ENCODE data around the gene UBXN2A. TPM values are rescaled to one million over a fixed set of nuclear protein-coding genes. Genes with fewer than 3 reads are reported as not detected.
"Not testable (repeated sequence)": the region's sequence is repeated elsewhere in the genome, so short reads cannot be mapped to it uniquely, and the experiment has no call there.

The UBXN2A gene
- total and polyA plus RNA-seq, 2 experiments from 2014 or later = 14.7 to 19.3 TPM

GRCh38 chr2:23944527-23944926 is 4.3 kb downstream of the UBXN2A start:
- H3K4me3 ChIP-seq = no peak overlapping the region
- TF ChIP-seq CTCF (IDR thresholded peaks at IDR 0.05; ENCODE audit: low read depth, low read length) = no peak
- H3K27ac ChIP-seq = no peak overlapping the region

GRCh38 chr2:23944976-23945375 is 4.7 kb downstream of the UBXN2A start:
- Histone ChIP-seq H3K27ac (no peak overlapping the region), H3K36me3 (no peaks in the 10 kb centered on the region), H3K9me3 (ENCODE audit: low read depth) (no peaks in the 10 kb centered on the region), H3K27me3 (no peaks in the 10 kb centered on the region), H3K4me3 (no peak overlapping the region), H3K4me1 (ENCODE audit: low read depth) (peaks cover 3% of the 10 kb centered on the region)
- TF ChIP-seq CTCF (IDR thresholded peaks at IDR 0.05; ENCODE audit: low read depth, low read length) = no peak
- no peak for DNase-seq (ENCODE audit: low read depth in 1 of 2, low spot score in 1 of 2)

More at GRCh38 chr2:23944527-23944926, 4.3 kb downstream of the UBXN2A start:
- DNase-seq (ENCODE audit: low read depth in 1 of 2, low spot score in 1 of 2) = peak in 1 of 2 donors; percentile 15
- Histone ChIP-seq H3K27me3 (no peaks in the 10 kb centered on the region), H3K36me3 (no peaks in the 10 kb centered on the region), H3K9me3 (ENCODE audit: low read depth) (no peaks in the 10 kb centered on the region), H3K4me1 (ENCODE audit: low read depth) (peaks cover 3% of the 10 kb centered on the region)

- DNase-seq (ENCODE audit: low read depth in 1 of 2, low spot score in 1 of 2) = no peak
- H3K27me3 ChIP-seq = no peaks in the 10 kb centered on the region
- H3K9me3 ChIP-seq (ENCODE audit: low read depth) = no peaks in the 10 kb centered on the region
- no peak overlapping the region for H3K4me3 ChIP-seq
- peak overlapping the region; percentile 43 for H3K27ac ChIP-seq
- no peak for TF ChIP-seq CTCF (IDR thresholded peaks at IDR 0.05; ENCODE audit: low read depth, low read length)
- H3K36me3 ChIP-seq = no peaks in the 10 kb centered on the region
- peaks cover 3% of the 10 kb centered on the region for H3K4me1 ChIP-seq (ENCODE audit: low read depth)
These were observed 7.1 kb downstream of the UBXN2A start for GRCh38 chr2:23947350-23947749.

- H3K4me1 ChIP-seq (ENCODE audit: low read depth); H3K27ac ChIP-seq; H3K36me3 ChIP-seq; H3K9me3 ChIP-seq (ENCODE audit: low read depth); H3K27me3 ChIP-seq; H3K4me3 ChIP-seq; DNase-seq (ENCODE audit: low read depth in 1 of 2, low spot score in 1 of 2): not testable (repeated sequence)
These were observed 12.3 kb downstream of the UBXN2A start for GRCh38 chr2:23952558-23952957.

- no peaks in the 10 kb centered on the region for H3K4me1 ChIP-seq (ENCODE audit: low read depth)
- H3K4me3 ChIP-seq = no peak overlapping the region
- no peak for TF ChIP-seq CTCF (IDR thresholded peaks at IDR 0.05; ENCODE audit: low read depth, low read length)
- H3K9me3 ChIP-seq (ENCODE audit: low read depth) = no peaks in the 10 kb centered on the region
- no peaks in the 10 kb centered on the region for H3K27me3 ChIP-seq
- peaks cover 2% of the 10 kb centered on the region for H3K36me3 ChIP-seq
- DNase-seq (ENCODE audit: low read depth in 1 of 2, low spot score in 1 of 2) = no peak
- no peak overlapping the region for H3K27ac ChIP-seq
These were observed 13.4 kb downstream of the UBXN2A start for GRCh38 chr2:23953625-23954024.

- H3K27me3 ChIP-seq = no peaks in the 10 kb centered on the region
- H3K9me3 ChIP-seq (ENCODE audit: low read depth) = no peaks in the 10 kb centered on the region
- TF ChIP-seq CTCF (IDR thresholded peaks at IDR 0.05; ENCODE audit: low read depth, low read length) = peak; percentile 11
- H3K27ac ChIP-seq = no peak overlapping the region
- peak in 1 of 2 donors; percentile 30 for DNase-seq (ENCODE audit: low read depth in 1 of 2, low spot score in 1 of 2)
- no peak overlapping the region for H3K4me3 ChIP-seq
- peaks cover 2% of the 10 kb centered on the region for H3K36me3 ChIP-seq
- no peaks in the 10 kb centered on the region for H3K4me1 ChIP-seq (ENCODE audit: low read depth)
These were observed 14.2 kb downstream of the UBXN2A start for GRCh38 chr2:23954325-23955014.

Data from cardiac muscle cell (in vitro differentiated cells and primary cell).